ENCODE data around the gene DSCAML1. TPM values are rescaled to one million over a fixed set of nuclear protein-coding genes. Genes with fewer than 3 reads are reported as not detected.

The DSCAML1 gene
- total and polyA plus RNA-seq, 9 of the 15 experiments (the other 6 are each of a cell fraction or from before 2014, with no cell fraction given): not detected

GRCh38 chr11:117766576-117766975 lies 30.4 kb downstream of the DSCAML1 start:
- H3K9ac ChIP-seq (ENCODE audit: insufficient read depth in 1 of 2, low read depth in 2 of 2, low read length in 2 of 2): no peak overlapping the region
- in situ Hi-C loops (cut with MboI) (no loop called here), intact Hi-C loops (cut with micrococcal nuclease) (no loop called here)
- H3K79me2 ChIP-seq (ENCODE audit: control insufficient read depth, insufficient read depth, low read length): no peaks in the 10 kb centered on the region
- DNase-seq (ENCODE audit: extremely low read depth in 1 of 4, low spot score in 3 of 4): no peak
- 1% methylated on average over 10 of the region's 10 CpGs for WGBS (ENCODE audit: insufficient coverage, low coverage, missing lambda C conversion rate)
- no peak for FAIRE-seq
- ATAC-seq: no peak
- TF ChIP-seq SMARCA5 (IDR thresholded peaks at IDR 0.05) (no peak), CTCF (IDR thresholded peaks at IDR 0.05 in 2 of 3, conservative IDR thresholded peaks at IDR 0.05 in 1 of 3; ENCODE audit: insufficient read depth in 2 of 3, low read depth in 1 of 3, low read length in 3 of 3) (peak in 2 of 3 experiments; percentile 10 to 15; a peak in 1 of 6 replicates), SIN3A (IDR thresholded peaks at IDR 0.05; ENCODE audit: borderline replicate concordance in 2 of 2, control insufficient read depth in 1 of 2, low read depth in 2 of 2, low read length in 2 of 2) (no peak), ELF4 (CRISPR knock-in tag; IDR thresholded peaks at IDR 0.05) (no peak)
- no peak overlapping the region for H3K4me2 ChIP-seq (ENCODE audit: insufficient read depth, low read length)
- no peaks in the 10 kb centered on the region; the same call in none of the 2 replicates for H4K20me1 ChIP-seq (replicated peaks; ENCODE audit: control insufficient read depth, insufficient read depth, low read length)
- H3K9me1 ChIP-seq (ENCODE audit: control insufficient read depth, insufficient read depth, low read length): no peaks in the 10 kb centered on the region
- H3K9me3 ChIP-seq (replicated peaks; ENCODE audit: control insufficient read depth, insufficient read depth, low read depth, low read length): no peaks in the 10 kb centered on the region
- H3K36me3 ChIP-seq (ENCODE audit: control insufficient read depth, insufficient read depth, low read length): no peaks in the 10 kb centered on the region
- ChIA-PET CTCF (ENCODE audit: low intra/inter-chr PET ratio) (no interaction called here), POLR2A (no interaction called here)
- H3K27ac ChIP-seq (ENCODE audit: extremely low read depth, low read depth, low read length): no peak overlapping the region
- no peak overlapping the region for H2AFZ ChIP-seq (ENCODE audit: low read depth, low read length)
- H3K27me3 ChIP-seq (ENCODE audit: control insufficient read depth in 2 of 2, insufficient read depth in 2 of 2, low read length in 2 of 2): peaks cover 35 to 49% of the 10 kb centered on the region in 2 experiments; a peak in 4 of 5 replicates
- no TSS peak for BruUV-seq (replicated peaks)
- H3K4me3 ChIP-seq: no peak overlapping the region
- no peaks in the 10 kb centered on the region for H3K4me1 ChIP-seq (replicated peaks in 1 of 2; ENCODE audit: control insufficient read depth in 2 of 2, insufficient read depth in 2 of 2, low read length in 2 of 2)

Data from K562 (cell line).